HG03565 (cell line): ENCODE results near the gene PYGM.

Experiments used
- ATAC-seq: cut with Tn5 transposase; IDR thresholded peaks from one replicate; pipeline ENCODE4 v1.9.1; 2021; ENCODE audit warnings: mild to moderate bottlenecking, moderate library complexity; ENCODE audit not compliant: unreplicated experiment

Gene PYGM

DNA sequence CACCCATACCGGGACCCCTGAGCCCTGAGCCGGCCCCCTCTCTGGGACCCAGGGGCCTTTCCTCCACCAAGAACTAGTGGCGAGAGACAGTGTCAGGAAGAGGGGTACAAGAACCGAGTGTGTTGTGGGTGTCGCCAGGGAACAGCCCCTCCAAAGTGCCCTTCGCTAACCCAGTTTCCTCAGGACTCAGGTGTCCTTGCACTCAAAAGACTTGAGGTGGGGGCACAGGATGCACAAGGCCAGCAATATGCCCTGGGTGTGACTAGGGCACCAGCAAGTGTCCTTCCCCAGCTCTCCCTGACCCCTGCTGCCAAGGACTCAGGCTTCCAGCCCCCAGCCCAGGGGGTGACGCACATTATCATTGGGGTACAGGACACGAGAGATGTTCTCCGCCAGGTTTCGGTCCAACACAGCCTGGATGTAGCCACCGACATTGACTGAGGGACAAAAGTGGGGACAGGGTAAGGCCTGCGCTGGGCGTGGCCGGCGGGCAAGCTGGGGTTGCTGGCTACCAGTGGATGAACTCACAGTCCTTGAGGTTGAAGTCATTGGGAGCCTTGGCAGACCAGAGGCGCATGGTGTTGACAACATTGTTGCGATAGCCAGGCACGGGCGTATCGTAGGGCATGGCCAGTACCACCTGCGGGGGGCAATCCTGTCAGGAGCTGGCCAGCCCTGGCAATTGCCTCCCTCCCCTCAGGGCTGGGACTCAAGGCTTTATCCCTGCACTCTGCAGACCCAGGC is 4.7 kb downstream of the PYGM start:
- no peak for ATAC-seq

- ATAC-seq = no peak
Measured at GRCh38 chr11:64754124-64754918, 5.5 kb downstream of the PYGM start.

- ATAC-seq = no peak
Measured at GRCh38 chr11:64753380-64754123, 6.2 kb downstream of the PYGM start.

- no peak for ATAC-seq
Measured at GRCh38 chr11:64753019-64753379, 6.8 kb downstream of the PYGM start.

DNA sequence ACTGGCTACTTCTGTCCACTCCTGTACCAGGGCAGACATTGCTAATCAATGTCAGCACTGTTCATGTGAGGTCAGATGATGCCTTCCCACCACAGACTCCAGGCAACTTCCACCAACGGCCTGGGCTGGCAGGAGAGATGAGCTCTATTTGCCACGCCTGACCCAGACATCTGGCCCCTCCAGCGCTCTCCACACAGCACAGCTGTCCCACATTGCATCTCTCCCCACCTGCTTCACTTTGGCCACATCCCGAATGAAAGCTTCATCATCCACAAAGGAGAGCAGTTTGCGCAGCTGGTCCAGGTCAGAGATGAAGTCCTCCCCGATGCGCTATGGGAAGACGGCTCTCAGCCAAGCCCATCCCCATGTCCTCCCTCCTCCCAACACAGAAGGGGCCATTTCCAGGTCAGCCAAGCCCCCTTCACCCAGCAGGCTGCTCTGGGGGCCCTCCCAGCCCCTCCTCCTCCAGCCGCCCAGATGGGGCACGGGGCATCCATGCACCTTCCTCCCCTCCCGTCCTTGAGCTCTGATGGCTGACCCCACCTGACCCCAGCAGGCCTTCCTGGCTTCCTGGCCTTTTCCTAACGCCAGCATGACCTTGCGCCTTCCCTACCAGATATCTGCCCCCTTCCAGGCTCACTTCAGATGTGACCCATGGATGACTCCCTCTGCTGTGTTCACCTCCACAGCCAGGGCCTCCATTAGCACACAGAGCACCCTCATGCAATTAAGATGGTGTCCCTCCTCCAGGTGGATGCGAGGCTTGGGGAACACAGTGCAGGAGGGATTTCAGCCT is 7.4 kb downstream of the PYGM start:
- no peak for ATAC-seq

DNA sequence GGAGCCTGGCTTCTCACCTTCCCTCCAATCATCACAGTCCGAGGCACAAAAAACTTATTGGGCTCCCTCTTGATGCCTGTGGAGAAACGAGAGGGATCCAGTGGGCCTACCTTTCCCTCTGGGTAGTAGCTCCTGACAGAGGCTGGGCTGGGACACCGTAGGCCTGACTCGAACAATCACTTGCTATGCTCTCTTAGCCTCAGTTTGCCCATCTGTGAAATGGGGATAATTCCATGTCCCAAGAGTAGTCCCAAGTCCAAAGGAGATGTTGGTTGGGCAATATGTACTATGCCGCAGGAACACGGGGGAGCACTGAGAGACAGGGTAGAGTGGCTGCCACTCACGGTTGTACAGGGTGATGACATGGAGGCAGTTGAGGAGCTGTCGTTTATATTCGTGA is 8.2 kb downstream of the PYGM start:
- no peak for ATAC-seq

DNA sequence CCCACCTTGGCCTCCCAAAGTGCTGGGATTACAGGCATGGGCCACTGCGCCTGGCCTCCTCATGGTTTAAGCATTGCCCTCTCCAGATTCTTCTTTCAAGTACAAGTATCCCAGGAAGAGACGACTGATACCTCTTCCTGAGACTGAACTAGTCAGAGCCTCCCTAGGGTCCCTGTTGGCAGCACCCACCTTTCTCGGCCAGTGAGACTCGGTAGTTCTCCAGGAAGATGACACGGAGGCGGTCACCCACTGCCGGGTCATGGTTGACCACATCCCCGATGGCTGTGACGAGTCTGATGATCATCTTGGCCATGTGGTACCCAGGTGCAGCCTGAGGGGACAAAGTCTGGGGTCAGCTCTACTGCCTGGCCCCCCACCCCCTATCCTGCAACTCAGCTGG is 8.6 kb downstream of the PYGM start:
- ATAC-seq = no peak

DNA sequence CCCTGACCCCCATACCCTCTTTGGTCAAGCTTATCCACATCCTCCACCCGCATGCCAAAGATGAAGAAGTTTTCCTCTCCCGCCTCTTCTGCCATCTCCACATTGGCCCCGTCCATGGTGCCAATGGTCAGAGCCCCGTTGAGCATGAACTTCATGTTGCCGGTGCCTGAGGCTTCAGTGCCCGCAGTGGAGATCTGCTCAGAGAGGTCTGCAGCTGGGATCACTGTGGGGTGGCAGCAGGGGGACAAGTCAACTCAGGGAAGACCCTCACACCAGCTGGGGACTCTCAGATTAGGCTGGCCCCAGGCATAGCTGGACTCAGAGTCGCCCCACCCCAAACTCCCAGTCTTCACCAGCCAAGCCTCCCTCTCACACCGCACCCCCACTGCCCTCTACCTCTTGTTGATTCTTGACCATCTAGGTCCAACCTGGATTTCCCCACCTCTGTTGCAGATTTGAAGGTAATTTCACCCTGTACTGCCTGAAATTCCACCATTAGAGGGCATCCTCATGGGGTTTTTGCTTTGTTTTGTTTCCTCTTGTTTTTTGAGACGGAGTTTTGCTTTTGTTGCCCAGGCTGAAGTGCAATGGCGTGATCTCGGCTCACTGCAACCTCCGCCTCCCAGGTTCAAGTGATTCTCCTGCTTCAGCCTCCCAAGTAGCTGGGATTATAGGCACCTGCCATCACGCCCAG is 9.3 kb downstream of the PYGM start:
- no peak for ATAC-seq

GRCh38 chr11:64747961-64748665 is 11.7 kb downstream of the PYGM start:
- ATAC-seq = no peak

GRCh38 chr11:64746486-64746885 is 13.3 kb downstream of the PYGM start:
- no peak for ATAC-seq

DNA sequence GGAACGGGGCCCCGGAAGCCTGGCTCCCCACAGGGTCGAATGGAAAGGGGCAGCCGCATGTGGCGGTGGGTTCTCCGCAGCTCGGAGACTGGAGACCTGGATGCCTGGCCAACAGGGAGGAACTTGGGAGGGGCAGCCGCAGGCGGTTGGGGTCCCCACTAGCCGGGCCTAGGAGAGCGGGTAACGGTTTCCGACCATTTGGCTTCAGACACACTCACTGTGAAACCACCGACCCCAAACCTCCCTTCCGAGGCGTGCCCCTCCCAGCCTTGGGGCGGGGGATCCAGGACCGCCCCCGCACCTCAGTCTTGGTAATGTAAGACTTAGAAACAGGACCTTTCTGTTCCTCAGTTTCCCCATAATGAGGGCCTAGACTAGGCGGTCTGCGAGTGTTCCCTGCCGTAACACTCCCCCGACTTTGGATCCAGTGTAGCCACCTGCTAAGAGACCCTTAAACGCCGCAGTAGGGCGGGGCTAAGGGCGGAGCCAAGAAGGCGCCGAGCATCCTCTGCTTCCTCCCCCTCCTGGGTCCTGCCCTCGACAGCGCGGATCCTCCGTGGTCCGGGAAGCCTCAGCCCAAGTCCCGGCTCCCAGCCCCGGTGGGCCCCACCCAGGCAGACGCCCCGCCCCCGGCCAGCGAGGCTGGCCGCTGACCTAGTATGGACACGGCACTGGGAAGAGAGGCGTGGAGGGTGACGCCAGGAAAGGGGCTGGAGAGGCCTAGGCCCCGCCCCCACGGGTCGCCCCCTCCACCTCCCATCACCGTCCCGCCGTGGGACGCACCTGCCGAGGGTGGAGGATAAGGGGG is 14.0 kb downstream of the PYGM start:
- no peak for ATAC-seq

- no peak for ATAC-seq
Measured at GRCh38 chr11:64745189-64745520, 14.6 kb downstream of the PYGM start.

GRCh38 chr11:64744544-64745188 is 15.1 kb downstream of the PYGM start:
- no peak for ATAC-seq

GRCh38 chr11:64743591-64744543 is 15.9 kb downstream of the PYGM start, which contains the start of gene RASGRP2:
TSS of gene RASGRP2 (minus strand) at chr11:64744142. CDS start at chr11:64742866, 1,276 bp downstream.
- no peak for ATAC-seq

- ATAC-seq = no peak
Measured at GRCh38 chr11:64742889-64743590, 16.7 kb downstream of the PYGM start.

GRCh38 chr11:64742087-64742888 is 17.5 kb downstream of the PYGM start:
- no peak for ATAC-seq
